Dermis microvascular lymphatic vessel endothelial cell (primary cell): ENCODE measurements around the gene C2CD2. TPM values are rescaled to one million over a fixed set of nuclear protein-coding genes. Genes with fewer than 3 reads are reported as not detected.
A peak's percentile ranks its signal among the peaks of the same experiment; 100 is the strongest.
"Not testable (repeated sequence)": the region's sequence is repeated elsewhere in the genome, so short reads cannot be mapped to it uniquely, and the experiment has no call there.

Experiments used
- DNase-seq, 2 donors: peaks; one replicate each; pipeline versions ENCODE4 v3.0.0 to v3.0.0-alpha.2; 2010; ENCODE audit warnings: low read depth in 2 of 2
- total RNA-seq: library from RNA; depleted of rRNA; stranded (reverse); fragments of >200 nt; gene quantifications from 2 replicates; pipeline ENCODE4 v1.2.1, GENCODE V29; 2014

The C2CD2 gene
- 25.5 and 33.9 TPM in 2 replicates for total RNA-seq

DNA sequence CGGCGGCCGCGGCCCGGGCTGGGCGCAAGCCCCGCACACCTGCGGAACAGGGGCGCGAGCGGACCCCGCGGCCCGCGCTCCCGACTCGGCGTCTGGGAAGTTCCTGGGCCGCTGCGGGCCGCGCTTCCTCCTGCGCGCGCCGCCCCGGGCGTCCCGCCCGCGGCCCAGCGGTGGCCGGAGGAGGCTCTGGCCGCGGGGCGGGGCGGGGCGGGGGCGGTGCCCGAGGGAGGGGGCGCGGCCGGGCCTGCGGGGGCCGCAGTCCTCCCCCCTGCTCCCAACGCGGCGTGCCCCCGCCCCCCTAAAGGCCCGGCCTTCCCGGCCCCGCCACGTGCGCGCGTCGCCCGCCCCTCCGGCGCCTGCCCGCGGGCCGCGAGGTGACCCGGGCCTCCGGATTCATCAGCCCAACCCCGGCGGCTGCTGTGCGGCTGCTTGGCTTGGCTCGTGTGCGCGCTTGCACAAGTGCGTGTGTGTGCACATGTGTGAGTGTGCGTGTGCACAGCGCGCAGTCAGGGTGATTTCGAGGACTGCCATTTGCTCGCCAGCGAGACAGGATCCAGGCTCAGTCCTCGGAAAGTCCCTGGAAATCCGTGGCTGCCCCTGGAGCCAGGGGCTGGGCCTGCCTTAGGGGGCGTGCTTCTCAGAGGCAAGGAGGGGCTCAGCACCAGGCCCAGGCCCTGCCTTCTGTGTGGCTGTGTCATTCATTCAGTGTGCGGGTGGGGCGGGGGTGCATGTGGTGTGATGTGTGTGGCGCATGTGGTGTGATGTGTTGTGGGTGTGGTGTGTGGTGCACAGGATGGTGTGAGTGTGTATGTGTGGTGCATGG, at the start of gene C2CD2:
C2CD2 (minus strand) TSS at position 188 of the 823 bp plus-strand sequence. CDS start 370 bp downstream, outside the sequence.
- peak; percentile 52 to 88 for DNase-seq

GRCh38 chr21:42003051-42003461, 49.2 kb upstream of the C2CD2 start:
- DNase-seq: no peak

GRCh38 chr21:42002421-42002958, 48.7 kb upstream of the C2CD2 start:
- DNase-seq: no peak

DNA sequence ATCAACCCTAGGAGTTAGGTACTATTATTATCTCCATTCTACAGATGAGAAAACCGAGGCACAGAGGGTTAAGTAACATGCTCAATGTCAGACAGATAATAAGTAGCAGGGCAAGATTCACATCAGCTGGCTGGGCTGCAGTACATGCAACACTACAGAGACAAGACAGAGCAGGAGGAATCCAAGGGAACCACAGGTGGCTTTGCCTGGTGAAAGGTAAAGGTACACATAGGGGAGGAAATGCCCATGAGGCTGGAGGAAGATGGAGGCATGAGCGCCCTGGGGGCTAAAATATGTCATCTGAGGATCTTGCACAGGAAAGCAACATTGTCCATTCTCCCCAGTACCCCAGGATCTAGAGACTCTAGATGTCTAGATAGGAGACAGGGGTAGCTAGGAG, 48.0 kb upstream of the C2CD2 start:
- no peak for DNase-seq

DNA sequence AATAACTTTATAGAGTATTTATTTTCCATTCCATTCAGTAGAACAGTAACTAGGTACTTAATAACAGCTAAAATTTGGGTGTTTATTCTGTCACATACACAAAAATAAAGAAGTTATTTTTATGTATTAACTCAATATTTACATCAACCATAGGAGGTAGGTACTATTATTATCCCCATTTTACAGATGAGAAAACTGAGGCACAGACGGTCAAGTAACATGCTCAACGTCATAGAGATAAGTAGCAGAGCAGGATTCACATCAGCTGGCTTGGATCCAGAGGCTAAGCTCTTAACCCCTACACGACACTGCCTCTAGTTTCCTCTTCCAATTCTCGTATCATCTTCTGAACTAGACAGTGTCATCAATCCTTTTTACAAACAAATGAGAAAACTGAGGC, 47.1 kb upstream of the C2CD2 start:
- no peak for DNase-seq

DNA sequence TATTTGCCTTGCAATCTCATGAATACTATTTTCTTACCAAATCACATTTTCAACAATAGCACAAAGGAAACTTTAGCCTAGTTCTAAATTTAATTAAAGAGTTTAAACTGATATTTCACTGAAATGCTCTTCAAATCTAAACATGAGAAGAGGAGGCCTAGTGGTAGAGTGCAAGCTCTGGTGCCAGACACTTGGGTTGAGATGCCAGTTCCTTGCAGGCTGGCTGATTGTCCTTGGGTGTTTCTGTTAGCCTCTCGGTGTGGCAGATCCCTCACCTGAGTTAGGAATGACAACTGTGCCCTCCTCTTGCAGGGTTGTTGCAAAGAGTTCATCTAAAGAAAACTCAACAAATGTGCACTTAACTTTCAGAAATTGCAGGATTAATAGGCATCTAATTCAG, 43.8 kb upstream of the C2CD2 start:
- DNase-seq: no peak

GRCh38 chr21:41995577-41995976, 41.8 kb upstream of the C2CD2 start:
- DNase-seq: no peak

- DNase-seq: not testable (repeated sequence)
Observed at GRCh38 chr21:41994613-41995012, 40.8 kb upstream of the C2CD2 start.

GRCh38 chr21:41993744-41994143, 39.9 kb upstream of the C2CD2 start:
- DNase-seq: peak in 1 of 2 donors; percentile 28

GRCh38 chr21:41992576-41992975, 38.8 kb upstream of the C2CD2 start:
- DNase-seq: no peak

- no peak for DNase-seq
Observed at GRCh38 chr21:41991659-41992058, 37.8 kb upstream of the C2CD2 start.

GRCh38 chr21:41989698-41990097, 35.9 kb upstream of the C2CD2 start:
- no peak for DNase-seq

DNA sequence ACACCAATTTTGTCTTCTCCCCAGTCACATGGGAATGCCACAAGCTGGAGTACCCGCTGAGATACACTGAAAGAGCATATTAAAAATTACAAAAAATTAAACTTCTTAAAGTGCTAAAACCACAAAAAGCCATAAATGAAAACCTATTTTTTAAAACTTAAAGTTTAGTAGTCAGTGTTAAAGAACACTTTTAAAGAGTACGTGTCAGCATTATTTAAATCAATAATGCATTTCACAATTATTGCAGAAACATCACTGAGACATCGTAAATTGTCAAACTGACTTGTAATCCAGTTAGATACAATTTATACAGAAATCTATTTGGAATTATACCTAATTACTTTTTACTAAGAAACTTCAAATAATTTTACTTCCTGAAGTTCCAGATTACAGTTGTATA, 33.5 kb upstream of the C2CD2 start:
- no peak for DNase-seq

DNA sequence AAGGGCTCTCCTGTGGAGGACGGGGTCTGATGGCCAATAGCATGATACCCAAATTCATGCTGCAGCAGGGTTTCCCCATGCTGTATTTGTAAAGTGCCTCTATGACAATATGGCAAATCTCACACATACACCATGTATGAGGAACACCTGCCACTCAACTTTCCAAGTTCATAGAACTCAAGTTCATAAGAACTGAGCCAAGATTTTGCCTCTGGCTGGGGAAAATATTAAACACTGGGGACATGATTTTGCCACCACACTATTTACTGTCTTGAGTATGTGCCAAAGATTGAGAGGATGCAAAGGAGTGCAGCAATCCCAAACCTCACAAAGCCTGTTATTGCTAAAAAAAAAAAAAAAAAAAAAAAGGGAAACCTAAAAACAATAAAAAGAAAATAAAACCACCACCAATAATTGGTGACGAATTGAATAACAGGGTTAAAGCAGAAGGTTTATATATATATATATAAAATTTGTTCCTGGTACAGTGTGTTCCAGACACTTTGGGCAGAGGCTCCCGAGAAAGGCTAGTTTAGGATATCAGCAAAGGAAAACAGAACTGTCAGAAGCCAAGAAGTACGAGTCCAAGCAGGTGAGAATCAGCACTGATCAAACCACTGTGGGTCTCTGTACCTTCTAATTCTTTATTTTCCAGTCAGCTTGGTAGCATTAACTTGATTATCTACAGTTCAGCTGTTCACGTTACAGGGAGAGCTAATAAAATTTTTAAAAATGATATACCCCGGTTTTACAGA, 32.0 kb upstream of the C2CD2 start:
- DNase-seq: no peak

DNA sequence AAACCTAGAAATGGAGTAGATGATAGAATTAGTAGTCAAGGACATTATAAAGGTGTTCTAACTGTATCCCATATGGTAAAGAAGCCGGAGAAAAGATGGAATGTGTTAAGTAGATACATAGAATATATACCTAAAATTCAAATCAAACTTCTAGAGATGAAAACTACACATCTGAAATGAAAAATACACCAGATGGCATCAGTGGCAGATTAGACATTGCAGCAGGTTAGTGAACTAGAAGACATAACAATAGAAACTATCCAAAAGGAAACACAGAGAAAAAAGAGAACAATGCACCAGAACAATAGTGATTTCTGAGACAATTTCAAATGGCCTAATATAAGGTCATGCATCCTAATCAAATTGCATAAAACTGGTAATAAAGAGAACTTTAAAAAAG, 29.4 kb upstream of the C2CD2 start:
- no peak for DNase-seq

DNA sequence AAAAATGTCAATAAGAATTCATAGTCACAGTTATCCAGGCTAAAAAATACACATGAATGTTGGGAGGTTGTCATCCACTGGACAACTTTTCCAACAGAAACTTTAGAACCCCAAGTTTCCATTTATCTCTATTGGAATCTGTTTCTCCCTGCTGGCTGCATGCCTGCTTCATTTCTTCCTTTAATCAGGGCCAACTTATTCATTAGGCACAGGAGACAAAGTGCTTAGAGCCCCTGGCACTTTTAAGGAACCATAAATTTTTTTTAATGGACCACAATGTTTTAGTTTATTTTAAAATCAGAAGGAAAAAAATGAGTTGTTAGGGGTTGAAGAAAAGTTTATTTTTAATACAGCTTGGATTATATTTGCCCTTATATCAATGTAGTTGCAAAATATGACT, 26.7 kb upstream of the C2CD2 start:
- no peak for DNase-seq

GRCh38 chr21:41979751-41980369, 26.0 kb upstream of the C2CD2 start:
- DNase-seq: no peak

GRCh38 chr21:41979335-41979734, 25.5 kb upstream of the C2CD2 start:
- DNase-seq: no peak

- no peak for DNase-seq
Observed at GRCh38 chr21:41977034-41977950, 23.5 kb upstream of the C2CD2 start.

- DNase-seq: no peak
Observed at GRCh38 chr21:41976611-41977010, 22.8 kb upstream of the C2CD2 start.
